ENCODE data around the gene PDSS2. TPM values are rescaled to one million over a fixed set of nuclear protein-coding genes. Genes with fewer than 3 reads are reported as not detected.

PDSS2 gene
- polyA plus RNA-seq, 1 donor from 2014 or later = 4.6 TPM

DNA sequence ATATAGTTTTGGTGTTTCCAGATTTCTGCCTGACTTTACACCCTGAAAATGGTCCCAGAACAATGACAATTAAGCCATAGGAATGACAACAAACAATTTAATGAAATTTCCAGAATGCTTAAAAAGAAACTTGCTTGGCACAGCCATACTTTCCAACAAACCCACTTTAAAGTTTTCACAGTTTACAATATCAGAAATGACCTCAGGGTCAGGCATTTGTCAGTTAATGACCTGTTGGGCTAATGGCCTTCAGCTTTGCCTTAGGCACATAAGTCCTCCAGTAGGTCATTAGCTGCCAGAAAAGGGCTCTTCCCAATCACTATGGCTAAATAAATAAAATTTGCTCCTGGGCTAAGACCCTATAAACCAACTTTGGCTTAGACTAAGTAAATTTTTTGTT is 199.4 kb downstream of the PDSS2 start:
- no peaks in the 10 kb centered on the region for H3K79me2 ChIP-seq (replicated peaks; ENCODE audit: insufficient read depth, low read length)
- no peaks in the 10 kb centered on the region for H3F3A ChIP-seq (ENCODE audit: insufficient read depth, low read length, poor library complexity, severe bottlenecking)
- H3K4me2 ChIP-seq (ENCODE audit: low read length) = no peak overlapping the region
- H3K27me3 ChIP-seq (ENCODE audit: insufficient read depth, low read depth, low read length) = no peaks in the 10 kb centered on the region
- no peaks in the 10 kb centered on the region for H3K9me3 ChIP-seq (ENCODE audit: low read length)
- no peaks in the 10 kb centered on the region for H4K20me1 ChIP-seq (ENCODE audit: insufficient read depth)
- no peak for TF ChIP-seq EZH2 (IDR thresholded peaks at IDR 0.05; ENCODE audit: borderline replicate concordance, insufficient read depth, low read length, poor library complexity, severe bottlenecking)
- TF ChIP-seq SMC3 (conservative IDR thresholded peaks at IDR 0.05; ENCODE audit: poor library complexity) = no peak
- TF ChIP-seq, protein P1, sequence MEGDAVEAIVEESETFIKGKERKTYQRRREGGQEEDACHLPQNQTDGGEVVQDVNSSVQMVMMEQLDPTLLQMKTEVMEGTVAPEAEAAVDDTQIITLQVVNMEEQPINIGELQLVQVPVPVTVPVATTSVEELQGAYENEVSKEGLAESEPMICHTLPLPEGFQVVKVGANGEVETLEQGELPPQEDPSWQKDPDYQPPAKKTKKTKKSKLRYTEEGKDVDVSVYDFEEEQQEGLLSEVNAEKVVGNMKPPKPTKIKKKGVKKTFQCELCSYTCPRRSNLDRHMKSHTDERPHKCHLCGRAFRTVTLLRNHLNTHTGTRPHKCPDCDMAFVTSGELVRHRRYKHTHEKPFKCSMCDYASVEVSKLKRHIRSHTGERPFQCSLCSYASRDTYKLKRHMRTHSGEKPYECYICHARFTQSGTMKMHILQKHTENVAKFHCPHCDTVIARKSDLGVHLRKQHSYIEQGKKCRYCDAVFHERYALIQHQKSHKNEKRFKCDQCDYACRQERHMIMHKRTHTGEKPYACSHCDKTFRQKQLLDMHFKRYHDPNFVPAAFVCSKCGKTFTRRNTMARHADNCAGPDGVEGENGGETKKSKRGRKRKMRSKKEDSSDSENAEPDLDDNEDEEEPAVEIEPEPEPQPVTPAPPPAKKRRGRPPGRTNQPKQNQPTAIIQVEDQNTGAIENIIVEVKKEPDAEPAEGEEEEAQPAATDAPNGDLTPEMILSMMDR (IDR thresholded peaks at IDR 0.05; ENCODE audit: poor library complexity, severe bottlenecking) = no peak
- TF ChIP-seq POLR2AphosphoS5 (IDR thresholded peaks at IDR 0.05) = no peak
- no peak for TF ChIP-seq TAF1 (IDR thresholded peaks at IDR 0.05; ENCODE audit: low read depth)
- no peak overlapping the region for H2AFZ ChIP-seq (ENCODE audit: low read depth, low read length)
- H3K9me2 ChIP-seq (ENCODE audit: insufficient read depth, low read length) = no peaks in the 10 kb centered on the region
- H3K9ac ChIP-seq (ENCODE audit: low read length) = no peak overlapping the region
- no peaks in the 10 kb centered on the region for H3K36me3 ChIP-seq (ENCODE audit: insufficient read depth, low read length)
- H3K4me3 ChIP-seq (ENCODE audit: low read length) = no peak overlapping the region
- H3K27ac ChIP-seq (ENCODE audit: low read length) = no peak overlapping the region

DNA sequence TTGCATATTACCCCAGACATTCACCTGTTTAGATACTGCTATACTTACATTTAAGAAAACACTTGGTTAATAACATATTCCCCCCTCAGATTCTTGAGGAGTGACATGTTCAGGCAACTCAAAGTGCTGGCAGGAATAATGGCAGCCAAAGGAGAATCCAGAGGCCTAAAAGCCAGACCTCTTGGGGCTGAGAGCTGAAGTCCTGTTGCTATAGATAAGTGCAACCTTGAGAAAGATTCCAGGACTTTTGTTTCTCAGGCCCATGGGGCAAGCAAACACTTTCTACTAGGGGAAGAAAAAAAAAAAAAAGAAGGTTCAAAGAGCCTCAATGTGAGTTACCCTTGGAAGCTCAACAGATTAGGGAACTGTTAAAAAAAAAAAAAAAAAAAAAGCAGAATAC is 211.2 kb downstream of the PDSS2 start:
- H2AFZ ChIP-seq (ENCODE audit: low read depth, low read length) = no peak overlapping the region
- H3K4me3 ChIP-seq (ENCODE audit: low read length) = no peak overlapping the region
- no peaks in the 10 kb centered on the region for H3F3A ChIP-seq (ENCODE audit: insufficient read depth, low read length, poor library complexity, severe bottlenecking)
- no peaks in the 10 kb centered on the region for H3K27me3 ChIP-seq (ENCODE audit: insufficient read depth, low read depth, low read length)
- H3K27ac ChIP-seq (ENCODE audit: low read length) = no peak overlapping the region
- no peaks in the 10 kb centered on the region for H3K9me3 ChIP-seq (ENCODE audit: low read length)
- H3K36me3 ChIP-seq (ENCODE audit: insufficient read depth, low read length) = no peaks in the 10 kb centered on the region
- TF ChIP-seq RAD21 (conservative IDR thresholded peaks at IDR 0.05) = no peak
- no peak overlapping the region for H3K4me2 ChIP-seq (ENCODE audit: low read length)
- H3K9ac ChIP-seq (ENCODE audit: low read length) = no peak overlapping the region
- H4K20me1 ChIP-seq (ENCODE audit: insufficient read depth) = no peaks in the 10 kb centered on the region
- no peaks in the 10 kb centered on the region for H3K79me2 ChIP-seq (replicated peaks; ENCODE audit: insufficient read depth, low read length)
- no peaks in the 10 kb centered on the region for H3K9me2 ChIP-seq (ENCODE audit: insufficient read depth, low read length)

DNA sequence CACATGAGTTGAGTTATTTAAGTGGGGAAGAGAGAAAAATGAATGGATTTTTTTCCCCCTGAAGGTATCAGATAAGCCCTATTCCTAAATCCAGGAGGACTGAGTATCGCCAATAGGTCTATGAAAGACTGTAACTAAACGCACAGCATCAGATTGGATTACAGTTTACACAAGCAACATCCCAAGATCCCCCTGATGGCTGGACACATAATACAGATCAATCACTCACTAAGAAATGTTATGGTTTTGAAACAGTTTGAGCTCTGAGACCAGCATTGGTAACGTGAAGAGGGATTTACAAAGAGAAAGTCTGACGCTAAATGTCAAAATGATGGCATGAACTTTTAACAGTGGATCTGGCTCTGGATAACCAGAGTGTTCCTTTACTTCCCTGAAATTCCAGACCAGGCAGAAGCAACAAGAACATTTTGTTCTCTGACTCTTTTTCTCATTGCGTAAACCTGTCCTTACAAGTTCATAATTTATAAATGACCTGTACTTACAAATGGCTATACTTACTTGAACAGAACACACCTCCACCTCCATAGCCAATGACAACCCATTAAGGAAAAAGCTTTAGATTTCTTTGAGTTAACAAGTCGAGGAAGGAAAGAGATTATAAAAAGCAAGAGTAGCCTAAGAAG is 212.3 kb downstream of the PDSS2 start:
- Histone ChIP-seq H3F3A (ENCODE audit: insufficient read depth, low read length, poor library complexity, severe bottlenecking) (no peaks in the 10 kb centered on the region), H3K27ac (ENCODE audit: low read length) (no peak overlapping the region), H3K9me3 (ENCODE audit: low read length) (no peaks in the 10 kb centered on the region), H3K4me3 (ENCODE audit: low read length) (no peak overlapping the region), H3K27me3 (ENCODE audit: insufficient read depth, low read depth, low read length) (no peaks in the 10 kb centered on the region), H2AFZ (ENCODE audit: low read depth, low read length) (no peak overlapping the region), H3K9ac (ENCODE audit: low read length) (no peak overlapping the region), H3K9me2 (ENCODE audit: insufficient read depth, low read length) (no peaks in the 10 kb centered on the region), H3K79me2 (replicated peaks; ENCODE audit: insufficient read depth, low read length) (no peaks in the 10 kb centered on the region), H4K20me1 (ENCODE audit: insufficient read depth) (no peaks in the 10 kb centered on the region), H3K36me3 (ENCODE audit: insufficient read depth, low read length) (no peaks in the 10 kb centered on the region), H3K4me2 (ENCODE audit: low read length) (no peak overlapping the region)
- TF ChIP-seq EP300 (conservative IDR thresholded peaks at IDR 0.05; ENCODE audit: poor library complexity, severe bottlenecking) = no peak
- TF ChIP-seq MXI1 (conservative IDR thresholded peaks at IDR 0.05; ENCODE audit: poor library complexity, severe bottlenecking) = no peak
- TF ChIP-seq TAF1 (IDR thresholded peaks at IDR 0.05; ENCODE audit: low read depth) = no peak
- TF ChIP-seq EZH2 (IDR thresholded peaks at IDR 0.05; ENCODE audit: borderline replicate concordance, insufficient read depth, low read length, poor library complexity, severe bottlenecking) = no peak
- TF ChIP-seq, protein P1 (IDR thresholded peaks at IDR 0.05; ENCODE audit: poor library complexity, severe bottlenecking) = no peak
- no peak for TF ChIP-seq POLR2AphosphoS5 (IDR thresholded peaks at IDR 0.05)
- no peak for TF ChIP-seq SMC3 (conservative IDR thresholded peaks at IDR 0.05; ENCODE audit: poor library complexity)
- TF ChIP-seq RAD21 (conservative IDR thresholded peaks at IDR 0.05) = no peak
- TF ChIP-seq, protein P2, sequence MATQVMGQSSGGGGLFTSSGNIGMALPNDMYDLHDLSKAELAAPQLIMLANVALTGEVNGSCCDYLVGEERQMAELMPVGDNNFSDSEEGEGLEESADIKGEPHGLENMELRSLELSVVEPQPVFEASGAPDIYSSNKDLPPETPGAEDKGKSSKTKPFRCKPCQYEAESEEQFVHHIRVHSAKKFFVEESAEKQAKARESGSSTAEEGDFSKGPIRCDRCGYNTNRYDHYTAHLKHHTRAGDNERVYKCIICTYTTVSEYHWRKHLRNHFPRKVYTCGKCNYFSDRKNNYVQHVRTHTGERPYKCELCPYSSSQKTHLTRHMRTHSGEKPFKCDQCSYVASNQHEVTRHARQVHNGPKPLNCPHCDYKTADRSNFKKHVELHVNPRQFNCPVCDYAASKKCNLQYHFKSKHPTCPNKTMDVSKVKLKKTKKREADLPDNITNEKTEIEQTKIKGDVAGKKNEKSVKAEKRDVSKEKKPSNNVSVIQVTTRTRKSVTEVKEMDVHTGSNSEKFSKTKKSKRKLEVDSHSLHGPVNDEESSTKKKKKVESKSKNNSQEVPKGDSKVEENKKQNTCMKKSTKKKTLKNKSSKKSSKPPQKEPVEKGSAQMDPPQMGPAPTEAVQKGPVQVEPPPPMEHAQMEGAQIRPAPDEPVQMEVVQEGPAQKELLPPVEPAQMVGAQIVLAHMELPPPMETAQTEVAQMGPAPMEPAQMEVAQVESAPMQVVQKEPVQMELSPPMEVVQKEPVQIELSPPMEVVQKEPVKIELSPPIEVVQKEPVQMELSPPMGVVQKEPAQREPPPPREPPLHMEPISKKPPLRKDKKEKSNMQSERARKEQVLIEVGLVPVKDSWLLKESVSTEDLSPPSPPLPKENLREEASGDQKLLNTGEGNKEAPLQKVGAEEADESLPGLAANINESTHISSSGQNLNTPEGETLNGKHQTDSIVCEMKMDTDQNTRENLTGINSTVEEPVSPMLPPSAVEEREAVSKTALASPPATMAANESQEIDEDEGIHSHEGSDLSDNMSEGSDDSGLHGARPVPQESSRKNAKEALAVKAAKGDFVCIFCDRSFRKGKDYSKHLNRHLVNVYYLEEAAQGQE (IDR thresholded peaks at IDR 0.05; ENCODE audit: borderline replicate concordance) = no peak
